Glutamatergic neuron (in vitro differentiated cells): Measurements from ENCODE around the gene XYLT1. TPM values are rescaled to one million over a fixed set of nuclear protein-coding genes. Genes with fewer than 3 reads are reported as not detected.

Source experiments
- DNase-seq: peaks from one replicate; pipeline ENCODE4 v3.0.0; 2022
- H3K27ac Mint-ChIP-seq: one replicate; pipeline ENCODE4 v1.8.0; 2020; ENCODE audit warnings: mild to moderate bottlenecking, mixed read lengths, inconsistent platforms; ENCODE audit not compliant: unreplicated experiment
- H3K27me3 Mint-ChIP-seq: one replicate; pipeline ENCODE4 v1.8.0; 2020; ENCODE audit warnings: mild to moderate bottlenecking, moderate library complexity, mixed read lengths, inconsistent platforms; ENCODE audit not compliant: unreplicated experiment
- H3K36me3 Mint-ChIP-seq: one replicate; pipeline ENCODE4 v1.8.0; 2020; ENCODE audit warnings: mild to moderate bottlenecking, mixed read lengths, inconsistent platforms; ENCODE audit not compliant: unreplicated experiment
- H3K4me1 Mint-ChIP-seq: one replicate; pipeline ENCODE4 v1.8.0; 2020; ENCODE audit warnings: mild to moderate bottlenecking, low read depth, mixed read lengths, inconsistent platforms; ENCODE audit not compliant: unreplicated experiment
- H3K4me3 Mint-ChIP-seq: one replicate; pipeline ENCODE4 v1.8.0; 2020; ENCODE audit warnings: mild to moderate bottlenecking, mixed read lengths, inconsistent platforms; ENCODE audit not compliant: unreplicated experiment
- H3K9me3 Mint-ChIP-seq: one replicate; pipeline ENCODE4 v1.8.0; 2020; ENCODE audit warnings: mild to moderate bottlenecking, moderate library complexity, mixed read lengths, inconsistent platforms; ENCODE audit not compliant: unreplicated experiment
- total RNA-seq: library from RNA; stranded (reverse); fragmentation: NEBNext Ultra II Directional; extraction: Animal tissue kit (Norgen Biotek cat#: 25700); gene quantifications from one replicate; pipeline ENCODE4 v1.2.1, GENCODE V29; 2021; ENCODE audit not compliant: unreplicated experiment
- TF ChIP-seq, protein P1 (sequence below): fragments of 200-600 bp; sonication (generic); IDR thresholded peaks from one replicate; pipeline ENCODE4 v1.5.0; 2021; ENCODE audit not compliant: partially characterized antibody, unreplicated experiment

Gene XYLT1
- total RNA-seq, 1 donor from 2014 or later = 18.4 TPM

DNA sequence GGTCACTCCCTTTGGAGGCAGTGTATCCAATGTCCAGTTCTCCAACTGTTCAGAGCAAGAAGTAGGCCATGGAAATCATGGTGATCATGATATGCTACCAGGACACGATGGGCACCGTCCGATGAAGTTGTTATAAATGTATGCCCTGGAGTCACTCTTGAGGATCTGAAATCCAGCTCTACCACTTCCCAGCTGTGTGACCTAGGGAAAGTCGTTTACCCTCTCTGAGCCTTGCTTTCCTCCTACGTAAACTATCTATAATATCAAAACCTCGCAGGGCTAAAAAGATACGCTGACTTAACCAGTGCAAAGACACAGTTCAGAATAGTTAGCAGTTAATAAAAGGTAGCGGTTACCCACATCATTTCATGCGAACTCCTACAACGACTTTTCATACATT is 194.2 kb downstream of the XYLT1 start:
- no peak overlapping the region for H3K27ac Mint-ChIP-seq
- TF ChIP-seq, protein P1, sequence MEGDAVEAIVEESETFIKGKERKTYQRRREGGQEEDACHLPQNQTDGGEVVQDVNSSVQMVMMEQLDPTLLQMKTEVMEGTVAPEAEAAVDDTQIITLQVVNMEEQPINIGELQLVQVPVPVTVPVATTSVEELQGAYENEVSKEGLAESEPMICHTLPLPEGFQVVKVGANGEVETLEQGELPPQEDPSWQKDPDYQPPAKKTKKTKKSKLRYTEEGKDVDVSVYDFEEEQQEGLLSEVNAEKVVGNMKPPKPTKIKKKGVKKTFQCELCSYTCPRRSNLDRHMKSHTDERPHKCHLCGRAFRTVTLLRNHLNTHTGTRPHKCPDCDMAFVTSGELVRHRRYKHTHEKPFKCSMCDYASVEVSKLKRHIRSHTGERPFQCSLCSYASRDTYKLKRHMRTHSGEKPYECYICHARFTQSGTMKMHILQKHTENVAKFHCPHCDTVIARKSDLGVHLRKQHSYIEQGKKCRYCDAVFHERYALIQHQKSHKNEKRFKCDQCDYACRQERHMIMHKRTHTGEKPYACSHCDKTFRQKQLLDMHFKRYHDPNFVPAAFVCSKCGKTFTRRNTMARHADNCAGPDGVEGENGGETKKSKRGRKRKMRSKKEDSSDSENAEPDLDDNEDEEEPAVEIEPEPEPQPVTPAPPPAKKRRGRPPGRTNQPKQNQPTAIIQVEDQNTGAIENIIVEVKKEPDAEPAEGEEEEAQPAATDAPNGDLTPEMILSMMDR = no peak

DNA sequence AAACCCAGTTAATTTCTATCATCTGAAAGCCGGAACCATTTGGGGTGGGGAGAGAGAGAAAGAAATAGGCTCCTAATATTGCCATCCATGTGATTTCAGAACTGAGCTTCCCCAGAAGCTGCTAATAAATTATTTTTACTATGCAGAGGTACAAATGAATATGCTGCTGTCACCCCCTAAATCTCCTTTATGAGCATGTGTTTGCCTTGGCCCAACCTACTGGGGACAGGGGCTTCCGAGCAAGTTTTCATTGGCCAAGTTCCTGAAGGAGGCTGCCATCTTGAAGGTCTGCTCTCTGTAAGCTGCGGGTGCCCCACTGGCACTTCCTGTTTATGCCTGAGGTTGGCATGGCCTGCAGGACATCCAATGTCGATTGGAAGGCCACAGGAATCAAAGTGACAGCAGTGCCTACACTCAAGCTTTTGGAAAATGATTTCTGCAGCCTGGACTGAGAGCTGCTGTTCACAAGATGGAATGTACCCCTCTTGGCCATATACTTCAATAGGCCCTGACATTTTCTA is 194.7 kb downstream of the XYLT1 start:
- H3K9me3 Mint-ChIP-seq = peaks cover 3% of the 10 kb centered on the region
- DNase-seq = no peak
- TF ChIP-seq, protein P1 = no peak
- no peaks in the 10 kb centered on the region for H3K36me3 Mint-ChIP-seq
- no peak overlapping the region for H3K27ac Mint-ChIP-seq
- H3K27me3 Mint-ChIP-seq = peaks cover 5% of the 10 kb centered on the region
- H3K4me1 Mint-ChIP-seq = peaks cover 21% of the 10 kb centered on the region
- H3K4me3 Mint-ChIP-seq = no peak overlapping the region

More for the DNA sequence above, 194.2 kb downstream of the XYLT1 start:
- H3K4me1 Mint-ChIP-seq = peaks cover 19% of the 10 kb centered on the region
- no peak overlapping the region for H3K4me3 Mint-ChIP-seq
- peaks cover 3% of the 10 kb centered on the region for H3K9me3 Mint-ChIP-seq
- DNase-seq = no peak
- H3K27me3 Mint-ChIP-seq = peaks cover 5% of the 10 kb centered on the region
- no peaks in the 10 kb centered on the region for H3K36me3 Mint-ChIP-seq

GRCh38 chr16:17275076-17276009 is 195.4 kb downstream of the XYLT1 start:
- H3K4me1 Mint-ChIP-seq = peaks cover 28% of the 10 kb centered on the region
- H3K27me3 Mint-ChIP-seq = peaks cover 6% of the 10 kb centered on the region
- no peak for DNase-seq
- H3K27ac Mint-ChIP-seq = peak overlapping the region; percentile 19
- TF ChIP-seq, protein P1 = no peak
- H3K36me3 Mint-ChIP-seq = no peaks in the 10 kb centered on the region
- H3K4me3 Mint-ChIP-seq = no peak overlapping the region
- peaks cover 3% of the 10 kb centered on the region for H3K9me3 Mint-ChIP-seq

GRCh38 chr16:17273142-17273561 is 197.6 kb downstream of the XYLT1 start:
- TF ChIP-seq, protein P1 = no peak
- H3K27me3 Mint-ChIP-seq = peaks cover 7% of the 10 kb centered on the region
- H3K4me3 Mint-ChIP-seq = no peak overlapping the region
- peaks cover 6% of the 10 kb centered on the region for H3K9me3 Mint-ChIP-seq
- H3K4me1 Mint-ChIP-seq = peaks cover 28% of the 10 kb centered on the region
- DNase-seq = no peak
- peak overlapping the region; percentile 72 for H3K27ac Mint-ChIP-seq
- H3K36me3 Mint-ChIP-seq = no peaks in the 10 kb centered on the region

DNA sequence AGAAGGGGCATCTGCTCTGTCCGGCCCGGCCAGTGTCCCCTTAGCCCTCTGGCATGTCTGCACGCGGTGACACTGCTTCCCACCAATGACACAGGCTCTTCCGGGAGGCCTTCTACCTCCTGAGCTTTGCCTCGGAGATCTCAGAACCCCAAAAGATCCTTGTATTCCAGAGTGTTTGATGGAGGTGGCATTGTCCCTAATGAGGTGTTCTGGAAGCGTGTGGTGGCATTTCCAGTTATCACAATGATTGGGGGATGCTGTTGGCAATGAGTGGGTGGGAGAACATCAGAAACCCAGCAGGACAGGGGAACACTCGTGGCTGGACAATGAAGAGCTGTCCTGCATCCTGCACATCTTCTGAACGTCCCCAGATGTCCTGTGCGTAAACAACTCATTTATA is 198.0 kb downstream of the XYLT1 start:
- Mint-ChIP-seq H3K27ac (peak overlapping the region; percentile 72), H3K9me3 (peaks cover 6% of the 10 kb centered on the region), H3K4me3 (no peak overlapping the region), H3K36me3 (no peaks in the 10 kb centered on the region), H3K4me1 (peaks cover 28% of the 10 kb centered on the region), H3K27me3 (peaks cover 7% of the 10 kb centered on the region)
- DNase-seq = no peak
- TF ChIP-seq, protein P1 = no peak
